ENCODE data around the gene PCNT. TPM values are rescaled to one million over a fixed set of nuclear protein-coding genes. Genes with fewer than 3 reads are reported as not detected.

The PCNT gene
- total and polyA plus RNA-seq, 2 of the 8 experiments (the other 6 are each of a cell fraction or from before 2014, with no cell fraction given): 9.9 to 45.1 TPM

DNA sequence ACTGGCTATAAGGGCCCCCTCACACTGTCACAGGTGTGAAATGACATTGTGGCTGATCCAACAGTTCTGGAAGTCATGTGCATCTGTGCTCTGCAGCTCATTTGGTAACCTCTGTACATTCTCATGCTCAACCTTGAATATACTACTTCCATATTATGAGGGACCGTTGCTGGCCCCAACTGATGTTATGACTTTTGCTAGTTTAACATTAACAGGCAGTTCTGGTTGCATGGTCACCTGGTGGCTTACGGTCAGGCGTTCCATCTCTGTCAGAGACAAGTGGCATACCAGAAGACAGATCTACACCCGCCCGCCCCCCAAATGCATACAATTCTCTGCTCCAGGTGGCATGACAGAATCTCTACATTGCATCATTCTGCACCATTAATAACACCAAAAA is 128.8 kb downstream of the PCNT start:
- no peak overlapping the region for H3K27ac ChIP-seq (ENCODE audit: low read depth, low read length)
- ChIA-PET POLR2A (ENCODE audit: partially characterized antibody) (interaction anchor here (0.6 to 0.7 kb wide), 2 partner anchors 16 to 47 kb away, joined by 3 read pairs; no protein-coding TSS in a partner anchor), CTCF (ENCODE audit: partially characterized antibody) (no interaction called here)
- no peaks in the 10 kb centered on the region for H3K27me3 ChIP-seq (replicated peaks in 1 of 4; ENCODE audit: control insufficient read depth in 3 of 4, extremely low read depth in 1 of 4, insufficient read depth in 3 of 4, low read length in 3 of 4)
- peaks cover 0 to 20% of the 10 kb centered on the region in 2 experiments; a peak in 2 of 4 replicates for H3K79me2 ChIP-seq (ENCODE audit: control insufficient read depth in 1 of 2, insufficient read depth in 2 of 2, low read length in 2 of 2)
- no peak overlapping the region for H3K4ac ChIP-seq (replicated peaks; ENCODE audit: insufficient read length, low read depth, low read length)
- WGBS, 2 experiments (ENCODE audit: extremely low coverage in 1 of 2, insufficient coverage in 1 of 2, insufficient read length in 1 of 2, insufficient replicate concordance in 2 of 2, low coverage in 1 of 2, low lambda C conversion rate in 2 of 2, missing lambda C conversion rate in 1 of 2): 83% methylated on average over 5 of the region's 5 CpGs; no CpG with 5 or more reads in 1 of the 2 experiments
- no peak overlapping the region for H2BK15ac ChIP-seq (ENCODE audit: low read length)
- no peak overlapping the region for H2AK5ac ChIP-seq (ENCODE audit: low read depth, low read length)
- DNase-seq (ENCODE audit: low read depth in 1 of 2, low spot score in 2 of 2): no peak
- TF ChIP-seq CREB1 (IDR thresholded peaks at IDR 0.05) (no peak), TBP (IDR thresholded peaks at IDR 0.05; ENCODE audit: low read depth, low read length) (no peak), YY1 (IDR thresholded peaks at IDR 0.05; ENCODE audit: low read depth, low read length) (no peak), SIRT6 (IDR thresholded peaks at IDR 0.05; ENCODE audit: low read length) (no peak), CBX8 (IDR thresholded peaks at IDR 0.05; ENCODE audit: borderline replicate concordance, low read depth, low read length) (no peak), KDM5A (IDR thresholded peaks at IDR 0.05; ENCODE audit: low read length) (no peak), RNF2 (IDR thresholded peaks at IDR 0.05; ENCODE audit: borderline replicate concordance, low read depth, low read length, missing control alignments, poor library complexity, severe bottlenecking) (no peak), CHD1 (IDR thresholded peaks at IDR 0.05; ENCODE audit: low read depth, low read length) (no peak), HDAC6 (IDR thresholded peaks at IDR 0.05; ENCODE audit: low read depth, low read length) (no peak), POU5F1 (IDR thresholded peaks at IDR 0.05; ENCODE audit: low read depth, low read length) (no peak), HDAC2 (IDR thresholded peaks at IDR 0.05; ENCODE audit: borderline replicate concordance in 1 of 2, low read depth in 2 of 2, low read length in 2 of 2) (no peak), RXRA (IDR thresholded peaks at IDR 0.05; ENCODE audit: insufficient read depth, low read depth, low read length) (no peak), SIX5 (IDR thresholded peaks at IDR 0.05; ENCODE audit: low read depth, low read length) (no peak), JUN (IDR thresholded peaks at IDR 0.05; ENCODE audit: low read depth, low read length) (no peak)
- no peak overlapping the region for H4K91ac ChIP-seq (replicated peaks; ENCODE audit: insufficient read length, low read length)
- H2AFZ ChIP-seq (ENCODE audit: low read length): no peak overlapping the region
- H3K9me3 ChIP-seq (ENCODE audit: insufficient read depth in 2 of 2, low read depth in 1 of 2, low read length in 1 of 2): peaks cover 0 to 4% of the 10 kb centered on the region in 2 experiments; a peak in 1 of 4 replicates
- no peak overlapping the region for H3K23ac ChIP-seq (ENCODE audit: insufficient read length)
- H4K5ac ChIP-seq (ENCODE audit: insufficient read length, low read depth, low read length): no peak overlapping the region
- peaks cover 2% of the 10 kb centered on the region; the same call in 1 of the 2 replicates for H3K79me1 ChIP-seq (ENCODE audit: low read depth, low read length)
- no peak overlapping the region for H2BK120ac ChIP-seq (replicated peaks; ENCODE audit: low read depth, low read length)
- H3K56ac ChIP-seq (replicated peaks; ENCODE audit: insufficient read length, low read depth, low read length): no peak overlapping the region
- no peak overlapping the region for H3K14ac ChIP-seq (ENCODE audit: insufficient read length)
- H3K23me2 ChIP-seq (ENCODE audit: low read depth, low read length): peaks cover 4% of the 10 kb centered on the region
- no peak for FAIRE-seq
- H2BK5ac ChIP-seq (ENCODE audit: low read depth, low read length): no peak overlapping the region
- H3K18ac ChIP-seq (ENCODE audit: extremely low read depth, low read length): no peak overlapping the region
- H3K4me1 ChIP-seq (replicated peaks in 1 of 4; ENCODE audit: control insufficient read depth in 3 of 4, insufficient read depth in 4 of 4, low read length in 3 of 4): peaks cover 0 to 5% (median 2%) of the 10 kb centered on the region in 4 experiments; a peak in 4 of 7 replicates
- H2BK12ac ChIP-seq (ENCODE audit: low read depth, low read length): no peak overlapping the region
- no peak overlapping the region for H3K4me2 ChIP-seq (ENCODE audit: insufficient read depth in 1 of 2, low read depth in 2 of 2, low read length in 2 of 2)
- no peak overlapping the region for H3K9ac ChIP-seq (replicated peaks in 1 of 4; ENCODE audit: extremely low read depth in 1 of 4, low read depth in 3 of 4, low read length in 3 of 4)
- no peak overlapping the region for H3K4me3 ChIP-seq (ENCODE audit: extremely low read depth in 1 of 4, insufficient read depth in 2 of 4, low read depth in 3 of 4, low read length in 4 of 4)
- H4K20me1 ChIP-seq (replicated peaks in 1 of 2; ENCODE audit: control insufficient read depth in 1 of 2, insufficient read depth in 2 of 2, low read length in 2 of 2): peaks cover 0 to 1% of the 10 kb centered on the region in 2 experiments
- no peak overlapping the region for H4K8ac ChIP-seq (ENCODE audit: extremely low read depth, insufficient read depth, low read length)
- peaks cover 0 to 5% (median 0%) of the 10 kb centered on the region in 4 experiments; a peak in 4 of 8 replicates for H3K36me3 ChIP-seq (ENCODE audit: control insufficient read depth in 2 of 4, insufficient read depth in 4 of 4, low read length in 3 of 4)
- H2BK20ac ChIP-seq (ENCODE audit: low read length): no peak overlapping the region
